CD14-positive monocyte (primary cell): ENCODE measurements around the gene PARP11. TPM values are rescaled to one million over a fixed set of nuclear protein-coding genes. Genes with fewer than 3 reads are reported as not detected.

Experiments
- DNase-seq, 3 donors: peaks; one replicate each; pipeline ENCODE4 v3.0.0-alpha.2; 2011 to 2022
- H2AFZ ChIP-seq: 2 replicates; pipeline ENCODE4 v1.6.0; 2012; ENCODE audit warnings: mild to moderate bottlenecking, low read depth, low read length, inconsistent platforms; ENCODE audit not compliant: insufficient read depth, poor library complexity, severe bottlenecking
- H3K27ac ChIP-seq, 2 donors: 1 replicate in 1 of 2; 2 replicates in 1 of 2; pipeline ENCODE4 v1.5.1; 2012 to 2013; ENCODE audit warnings: low read length in 2 of 2, control low read depth in 1 of 2, inconsistent platforms in 1 of 2, low read depth in 1 of 2, mild to moderate bottlenecking in 1 of 2
- H3K27me3 ChIP-seq, 2 donors: one replicate each; pipeline versions ENCODE4 v1.6.0 to v1.6.1; 2011 to 2013; ENCODE audit warnings: low read length in 2 of 2; ENCODE audit not compliant: control insufficient read depth in 2 of 2, insufficient read depth in 2 of 2
- H3K36me3 ChIP-seq, 2 donors: replicated peaks in 1 of 2; 1 replicate in 1 of 2; 2 replicates in 1 of 2; pipeline versions ENCODE4 v1.5.1 to v1.6.1; 2012 to 2013; ENCODE audit warnings: low read length in 2 of 2, control low read depth in 1 of 2, inconsistent platforms in 1 of 2, mild to moderate bottlenecking in 1 of 2; ENCODE audit not compliant: insufficient read depth in 2 of 2, control insufficient read depth in 1 of 2
- H3K4me1 ChIP-seq, 2 donors: 1 replicate in 1 of 2; 2 replicates in 1 of 2; pipeline versions ENCODE4 v1.5.1 to v1.6.1; 2012 to 2013; ENCODE audit warnings: low read length in 2 of 2, control low read depth in 1 of 2, inconsistent platforms in 1 of 2, mild to moderate bottlenecking in 1 of 2, moderate library complexity in 1 of 2; ENCODE audit not compliant: insufficient read depth in 2 of 2, control insufficient read depth in 1 of 2
- H3K4me2 ChIP-seq: replicated peaks from 2 replicates; pipeline ENCODE3; 2012; ENCODE audit warnings: low read length, moderate library complexity, mild to moderate bottlenecking; ENCODE audit not compliant: poor library complexity, severe bottlenecking; ENCODE audit errors: extremely low read depth
- H3K4me3 ChIP-seq, 3 experiments: fragments of 200-600 bp in 1 of 3; sonication (generic) in 1 of 3; replicated peaks in 1 of 3; 1 replicate in 2 of 3; 2 replicates in 1 of 3; pipeline ENCODE4 v1.5.1; 2011 to 2013; ENCODE audit warnings: low read length in 3 of 3, mild to moderate bottlenecking in 3 of 3, control low read depth in 2 of 3, low read depth in 2 of 3, inconsistent platforms in 1 of 3, moderate library complexity in 1 of 3
- H3K79me2 ChIP-seq: 2 replicates; pipeline ENCODE4 v1.6.0; 2012; ENCODE audit warnings: mild to moderate bottlenecking, control low read depth, inconsistent platforms, low read length, moderate library complexity; ENCODE audit not compliant: insufficient read depth
- H3K9ac ChIP-seq: 2 replicates; pipeline ENCODE4 v1.6.0; 2017; ENCODE audit warnings: low read length, mild to moderate bottlenecking; ENCODE audit not compliant: insufficient read depth, poor library complexity, severe bottlenecking
- H3K9me3 ChIP-seq, 2 donors: replicated peaks in 1 of 2; 1 replicate in 1 of 2; 2 replicates in 1 of 2; pipeline versions ENCODE4 v1.5.1 to v1.6.1; 2012 to 2013; ENCODE audit warnings: low read length in 2 of 2, control low read depth in 1 of 2; ENCODE audit not compliant: control insufficient read depth in 1 of 2, insufficient read depth in 1 of 2
- H4K20me1 ChIP-seq: 2 replicates; pipeline ENCODE4 v1.6.0; 2012; ENCODE audit warnings: mild to moderate bottlenecking, low read length, control low read depth, moderate library complexity; ENCODE audit not compliant: insufficient read depth
- H3K27ac Mint-ChIP-seq, 7 donors: one replicate each; pipeline ENCODE4 v1.8.0; 2020; ENCODE audit warnings: mild to moderate bottlenecking in 7 of 7, mixed read lengths in 7 of 7, moderate library complexity in 6 of 7, inconsistent platforms in 2 of 7
- H3K27me3 Mint-ChIP-seq, 3 donors: one replicate each; pipeline ENCODE4 v1.8.0; 2021 to 2022; ENCODE audit warnings: low read depth in 3 of 3, mild to moderate bottlenecking in 3 of 3, mixed read lengths in 3 of 3, moderate library complexity in 3 of 3, inconsistent platforms in 1 of 3
- H3K36me3 Mint-ChIP-seq, 2 donors: one replicate each; pipeline ENCODE4 v1.8.0; 2020; ENCODE audit warnings: mixed read lengths in 2 of 2, inconsistent platforms in 1 of 2, mild to moderate bottlenecking in 1 of 2
- H3K4me1 Mint-ChIP-seq: one replicate; pipeline ENCODE4 v1.8.0; 2020; ENCODE audit warnings: mild to moderate bottlenecking, mixed read lengths
- H3K4me3 Mint-ChIP-seq, 2 donors: one replicate each; pipeline ENCODE4 v1.8.0; 2020; ENCODE audit warnings: mild to moderate bottlenecking in 2 of 2, mixed read lengths in 2 of 2, moderate library complexity in 1 of 2
- H3K9me3 Mint-ChIP-seq, 7 donors: one replicate each; pipeline ENCODE4 v1.8.0; 2020 to 2022; ENCODE audit warnings: mixed read lengths in 7 of 7, mild to moderate bottlenecking in 6 of 7, moderate library complexity in 6 of 7, inconsistent platforms in 2 of 7
- CTCF ChIP-seq: fragments of 200-600 bp; IDR thresholded peaks from one replicate; pipeline ENCODE4 v1.8.0; 2022; ENCODE audit warnings: antibody characterized with exemption, mild to moderate bottlenecking
- WGBS: methylation state at CpG from one replicate; pipeline ENCODE4 v1.1.5; 2013; ENCODE audit warnings: missing lambda C conversion rate; ENCODE audit not compliant: insufficient coverage; 5-methylcytosine and 5-hydroxymethylcytosine counted together
- intact Hi-C, 2 donors: fragments of 100-400 bp; cut with micrococcal nuclease; formaldehyde crosslinking; loops; one replicate each; pipeline versions ENCODE4 v1.15.0 to v1.15.1; 2023
- polyA plus RNA-seq, 3 donors: library from polyadenylated mRNA; depleted of rRNA in 1 of 3; unstranded in 2 of 3; stranded (reverse) in 1 of 3; fragments of 300-500 nt in 2 of 3; fragments of >200 nt in 1 of 3; fragmentation: Illumina TruSeq in 2 of 3; gene quantifications; 1 replicate in 2 of 3; 2 replicates in 1 of 3; pipeline ENCODE4 v1.2.3, GENCODE V29; 2012 to 2021

The PARP11 gene
- polyA plus RNA-seq, 3 donors: 3.2 to 6.2 (median 5.4) TPM

GRCh38 chr12:3892631-3893030, 19.4 kb upstream of the PARP11 start:
- Mint-ChIP-seq H3K4me3 (no peak overlapping the region), H3K27ac (no peak overlapping the region), H3K9me3 (no peaks in the 10 kb centered on the region), H3K27me3 (no peaks in the 10 kb centered on the region), H3K4me1 (peaks cover 12% of the 10 kb centered on the region), H3K36me3 (no peaks in the 10 kb centered on the region)
- peak overlapping the region; percentile 30 for H3K4me2 ChIP-seq
- no peaks in the 10 kb centered on the region for H3K79me2 ChIP-seq
- H3K9me3 ChIP-seq: no peaks in the 10 kb centered on the region
- H3K4me3 ChIP-seq: no peak overlapping the region
- no peak overlapping the region for H3K9ac ChIP-seq
- no peaks in the 10 kb centered on the region for H3K27me3 ChIP-seq
- DNase-seq: no peak
- H3K27ac ChIP-seq: peak overlapping the region in 1 of 2 donors; percentile 33
- H2AFZ ChIP-seq: peak overlapping the region; percentile 47
- H3K36me3 ChIP-seq: no peaks in the 10 kb centered on the region
- 60% methylated on average over 1 of the region's 2 CpGs for WGBS
- intact Hi-C loops: loop anchor here in 1 of 2 donors (10.0 kb wide), 1 partner anchor 52 kb away; no protein-coding TSS in a partner anchor
- no peak for TF ChIP-seq CTCF
- peaks cover 43 to 50% of the 10 kb centered on the region in 2 donors for H3K4me1 ChIP-seq
- no peaks in the 10 kb centered on the region for H4K20me1 ChIP-seq

DNA sequence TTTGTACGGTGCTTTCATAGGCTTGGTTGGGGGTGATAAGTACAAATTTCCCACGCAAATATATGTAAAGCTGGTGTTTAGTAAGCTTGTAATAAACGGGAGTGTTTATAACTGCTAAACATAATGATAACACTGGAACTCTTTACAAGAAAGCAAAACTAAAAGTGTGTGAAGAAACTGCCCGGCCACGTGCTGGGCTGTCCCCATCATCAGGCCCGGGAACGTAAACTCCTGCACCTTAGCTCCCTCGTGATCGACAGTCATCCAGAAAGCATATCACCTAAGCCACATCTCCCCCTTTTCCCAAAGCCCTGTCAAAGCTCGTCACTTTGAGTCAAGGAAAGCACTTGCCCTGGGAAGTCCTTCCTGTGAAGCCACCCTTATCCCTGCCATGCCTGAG, 18.0 kb upstream of the PARP11 start:
- Histone ChIP-seq H3K9me3 (no peaks in the 10 kb centered on the region), H3K27me3 (no peaks in the 10 kb centered on the region), H3K27ac (no peak overlapping the region), H3K79me2 (no peaks in the 10 kb centered on the region), H3K36me3 (no peaks in the 10 kb centered on the region), H3K9ac (no peak overlapping the region), H3K4me3 (no peak overlapping the region), H2AFZ (no peak overlapping the region), H3K4me2 (no peak overlapping the region), H4K20me1 (no peaks in the 10 kb centered on the region), H3K4me1 (peaks cover 29 to 36% of the 10 kb centered on the region in 2 donors)
- no peak for TF ChIP-seq CTCF
- Mint-ChIP-seq H3K27ac (no peak overlapping the region), H3K36me3 (no peaks in the 10 kb centered on the region), H3K9me3 (no peaks in the 10 kb centered on the region), H3K27me3 (no peaks in the 10 kb centered on the region), H3K4me3 (no peak overlapping the region), H3K4me1 (peaks cover 12% of the 10 kb centered on the region)
- WGBS: 91% methylated on average over 8 of the region's 10 CpGs
- intact Hi-C loops: loop anchor here in 1 of 2 donors (10.0 kb wide), 1 partner anchor 54 kb away; no protein-coding TSS in a partner anchor
- no peak for DNase-seq
